Thyroid gland (tissue), 4 donors: ENCODE data around the gene ARMCX4. TPM values are rescaled to one million over a fixed set of nuclear protein-coding genes. Genes with fewer than 3 reads are reported as not detected.

Source experiments
- DNase-seq, 2 donors: peaks; one replicate each; pipeline ENCODE4 v3.0.0-alpha.2; 2019
- H3K27ac ChIP-seq, 3 donors: fragments of 200-600 bp; sonication (generic); 1 replicate in 2 of 3; 2 replicates in 1 of 3; pipeline ENCODE4 v1.5.1; 2016 to 2019; ENCODE audit warnings: mild to moderate bottlenecking in 1 of 3, moderate library complexity in 1 of 3
- H3K27me3 ChIP-seq: fragments of 200-600 bp; sonication (generic); one replicate; pipeline ENCODE4 v1.5.1; 2019
- H3K36me3 ChIP-seq, 2 donors: fragments of 200-600 bp; sonication (generic); one replicate each; pipeline ENCODE4 v1.5.1; 2016 to 2019
- H3K4me1 ChIP-seq, 2 donors: fragments of 200-600 bp; sonication (generic); one replicate each; pipeline ENCODE4 v1.5.1; 2017 to 2019
- H3K4me3 ChIP-seq, 3 donors: fragments of 200-600 bp; sonication (generic); replicated peaks in 1 of 3; 1 replicate in 2 of 3; 2 replicates in 1 of 3; pipeline ENCODE4 v1.5.1; 2016; ENCODE audit warnings: mild to moderate bottlenecking in 1 of 3
- H3K9me3 ChIP-seq: fragments of 200-600 bp; sonication (generic); one replicate; pipeline ENCODE4 v1.5.1; 2017
- CTCF ChIP-seq, 6 experiments: fragments of 200-600 bp in 3 of 6; fragments of 450-650 bp in 3 of 6; sonication (generic) in 3 of 6; IDR thresholded peaks; one replicate each; pipeline ENCODE4 v1.5.1; 2016 to 2019; ENCODE audit warnings: antibody characterized with exemption in 6 of 6, mild to moderate bottlenecking in 2 of 6, inconsistent platforms in 1 of 6, moderate library complexity in 1 of 6
- POLR2A ChIP-seq, 2 donors: fragments of 450-650 bp; IDR thresholded peaks; one replicate each; pipeline ENCODE4 v1.6.1; 2017; ENCODE audit warnings: antibody characterized with exemption in 2 of 2, mild to moderate bottlenecking in 2 of 2, moderate library complexity in 1 of 2
- WGBS, 2 donors: methylation state at CpG; one replicate each; pipeline ENCODE4 v1.1.5; 2017; 5-methylcytosine and 5-hydroxymethylcytosine counted together
- intact Hi-C: fragments of 100-400 bp; cut with DNase I; formaldehyde crosslinking; loops from one replicate; pipeline ENCODE4 v1.15.1; 2023
- total RNA-seq, 4 donors: library from RNA; depleted of rRNA; stranded (reverse); fragments of >200 nt; gene quantifications; one replicate each; pipeline ENCODE4 v1.2.3, GENCODE V29; 2016

Gene ARMCX4
- total RNA-seq, 4 donors from 2014 or later = 12.1 to 21.6 (median 15.6) TPM

GRCh38 chrX:101507372-101507771 is 22.1 kb downstream of the ARMCX4 start:
- no peaks in the 10 kb centered on the region for H3K4me1 ChIP-seq
- no peak for DNase-seq
- no peak overlapping the region for H3K27ac ChIP-seq
- no peak overlapping the region for H3K4me3 ChIP-seq
- H3K9me3 ChIP-seq = no peaks in the 10 kb centered on the region
- intact Hi-C loops = no loop called here
- TF ChIP-seq POLR2A (IDR thresholded peaks at IDR 0.05) = no peak
- no peak for TF ChIP-seq CTCF (IDR thresholded peaks at IDR 0.05)
- no peaks in the 10 kb centered on the region for H3K27me3 ChIP-seq
- H3K36me3 ChIP-seq = no peaks in the 10 kb centered on the region

- TF ChIP-seq POLR2A (IDR thresholded peaks at IDR 0.05) = no peak
- no peak for TF ChIP-seq CTCF (IDR thresholded peaks at IDR 0.05)
- Histone ChIP-seq H3K4me1 (no peaks in the 10 kb centered on the region), H3K4me3 (no peak overlapping the region), H3K27me3 (no peaks in the 10 kb centered on the region), H3K27ac (no peak overlapping the region), H3K9me3 (no peaks in the 10 kb centered on the region), H3K36me3 (no peaks in the 10 kb centered on the region)
- 96 to 100% methylated on average over 4 of the region's 4 CpGs for WGBS, 2 donors
- no peak for DNase-seq
- intact Hi-C loops = no loop called here
Observed at GRCh38 chrX:101507986-101508385, 22.7 kb downstream of the ARMCX4 start.

GRCh38 chrX:101530944-101531343 is 45.7 kb downstream of the ARMCX4 start:
- Histone ChIP-seq H3K4me3 (no peak overlapping the region), H3K4me1 (no peaks in the 10 kb centered on the region), H3K9me3 (no peaks in the 10 kb centered on the region), H3K36me3 (no peaks in the 10 kb centered on the region), H3K27me3 (no peaks in the 10 kb centered on the region), H3K27ac (no peak overlapping the region)
- no peak for TF ChIP-seq CTCF (IDR thresholded peaks at IDR 0.05)
- TF ChIP-seq POLR2A (IDR thresholded peaks at IDR 0.05) = no peak
- no peak for DNase-seq
- intact Hi-C loops = no loop called here
- 79 to 86% methylated on average over 2 of the region's 2 CpGs for WGBS, 2 donors

Other genes with a start within 250 kb of the ARMCX4 start
- 1 to 10 TPM in 1 of 4 donors, under 1 TPM in 2, not detected in 1; 0.22 to 1.4 (median 0.81) TPM for gene TAF7L, start 194.1 kb upstream of the ARMCX4 start, total RNA-seq
- 1 to 10 TPM; 3.9 to 6.4 (median 4.9) TPM for gene TIMM8A, start 136.7 kb upstream of the ARMCX4 start, total RNA-seq
- 1 to 10 TPM in 3 of 4 donors, under 1 TPM in 1; 0.49 to 5.2 (median 1.6) TPM for gene BTK, start 99.3 kb upstream of the ARMCX4 start, total RNA-seq
- 1,000 to 10,000 TPM in 2 of 4 donors, 100 to 1,000 TPM in 2; 258 to 2,076 (median 1,246) TPM for gene RPL36A, start 94.4 kb upstream of the ARMCX4 start, total RNA-seq
- 10 to 100 TPM; 16.5 to 37.5 (median 26.8) TPM for gene GLA, start 77.5 kb upstream of the ARMCX4 start, total RNA-seq
- gene HNRNPH2, start 77.2 kb upstream of the ARMCX4 start, total RNA-seq = 10 to 100 TPM; 53.5 to 68.4 (median 67.5) TPM
- 10 to 100 TPM; 22.4 to 32.7 (median 27.8) TPM for gene ARMCX1, start 65.1 kb downstream of the ARMCX4 start, total RNA-seq
- 10 to 100 TPM; 20.6 to 28.6 (median 23.4) TPM for gene ARMCX6, start 132.5 kb downstream of the ARMCX4 start, total RNA-seq
- 10 to 100 TPM; 71.7 to 81.0 (median 76.8) TPM for gene ARMCX3, start 137.7 kb downstream of the ARMCX4 start, total RNA-seq
- 100 to 1,000 TPM in 2 of 4 donors, 10 to 100 TPM in 2; 58.9 to 118 (median 106) TPM for gene ARMCX2, start 174.4 kb downstream of the ARMCX4 start, total RNA-seq